ENCODE results near the gene JAML. TPM values are rescaled to one million over a fixed set of nuclear protein-coding genes. Genes with fewer than 3 reads are reported as not detected.

Gene JAML
- total and polyA plus RNA-seq, 2 of the 13 experiments (the other 11 are each of a cell fraction or from before 2014, with no cell fraction given) = 2.0 to 3.3 TPM

DNA sequence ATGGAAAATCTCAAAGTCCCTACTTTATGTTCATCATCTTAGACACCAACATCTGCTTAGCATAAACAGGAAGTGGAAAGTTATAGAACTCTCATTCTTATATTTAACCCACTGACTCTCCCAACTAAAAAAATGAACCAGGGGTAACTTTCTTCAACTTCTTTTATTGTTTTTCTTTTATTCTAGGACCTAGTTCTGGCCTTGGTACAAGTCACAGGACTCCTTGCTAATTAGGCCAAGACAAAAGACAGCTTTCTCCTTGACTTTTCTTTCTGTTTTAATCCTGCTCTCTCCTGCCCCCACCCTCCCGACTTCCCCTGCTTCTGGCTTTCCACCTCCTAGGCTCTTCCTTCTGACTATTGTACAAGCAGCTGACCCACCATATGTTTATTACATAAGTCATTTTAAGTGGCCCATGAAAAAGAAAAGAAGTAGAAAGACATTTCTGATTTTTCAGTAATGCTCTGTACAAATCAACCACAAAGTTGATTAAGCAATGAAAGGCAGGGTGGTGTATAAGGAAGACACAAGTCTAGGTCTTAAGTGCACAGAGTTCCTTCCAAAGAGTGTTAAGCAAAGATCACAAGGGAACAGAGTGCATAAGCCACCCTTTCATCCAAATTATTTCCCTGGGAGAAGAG lies 18.3 kb downstream of the JAML start (continued):
- TF ChIP-seq ZNF20 (CRISPR knock-in tag; IDR thresholded peaks at IDR 0.05) = no peak

DNA sequence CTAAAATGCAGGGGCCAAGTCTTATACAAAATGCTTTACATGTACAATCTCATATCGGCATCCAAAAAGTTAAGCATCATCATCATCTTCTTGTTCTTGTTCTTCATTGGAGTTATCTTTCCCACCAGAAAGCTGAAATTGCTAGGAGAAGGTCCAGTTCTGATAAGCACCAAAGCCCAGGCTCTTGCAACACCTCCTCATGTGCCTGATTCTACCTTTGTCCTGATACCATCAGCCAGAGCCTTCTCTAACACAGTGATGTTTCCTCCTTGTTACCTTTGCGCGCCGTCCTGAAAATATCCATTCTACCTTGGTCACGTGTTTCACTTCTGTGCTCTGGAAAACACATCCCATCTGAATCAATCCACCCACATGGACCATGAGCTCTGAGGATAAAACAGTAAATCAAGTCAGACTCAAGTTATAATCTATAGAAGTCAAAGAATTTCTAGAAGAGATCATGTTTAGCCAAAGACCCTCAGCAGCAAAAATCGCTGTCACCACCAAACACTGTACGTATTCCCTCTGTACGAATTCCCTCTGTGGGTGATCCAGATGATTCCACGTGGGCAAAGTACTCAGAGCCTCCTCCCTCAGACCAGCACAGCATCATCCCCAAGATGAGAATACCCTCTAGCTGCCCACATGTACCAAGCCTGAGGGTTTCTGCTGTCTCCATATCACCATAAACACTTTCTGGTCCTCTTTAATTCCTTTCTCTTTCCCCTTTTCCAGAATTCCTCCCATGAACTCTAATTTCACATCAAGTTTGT lies 19.0 kb downstream of the JAML start:
- H4K20me1 ChIP-seq (ENCODE audit: insufficient read depth, low read length) = no peaks in the 10 kb centered on the region
- WGBS (ENCODE audit: low lambda C conversion rate) = 98% methylated on average over 9 of the region's 9 CpGs
- no peak overlapping the region for H3K4me2 ChIP-seq (ENCODE audit: low read depth, low read length)
- no peaks in the 10 kb centered on the region for H3K79me2 ChIP-seq (ENCODE audit: insufficient read depth, low read length)
- in situ Hi-C loops (cut with HindIII; ENCODE audit: extremely low pct_ligation_motif_present, low pct_unique_long_range_greater_than_20kb) = no loop called here
- H3K4me3 ChIP-seq (replicated peaks in 1 of 3; ENCODE audit: insufficient read depth in 1 of 3, low read depth in 2 of 3, low read length in 3 of 3) = no peak overlapping the region
- H3K27me3 ChIP-seq (ENCODE audit: control insufficient read depth in 1 of 2, insufficient read depth in 2 of 2, low read length in 2 of 2) = no peaks in the 10 kb centered on the region
- POLR2A ChIA-PET = no interaction called here
- ATAC-seq = no peak
- no peaks in the 10 kb centered on the region for H3K36me3 ChIP-seq (replicated peaks in 1 of 2; ENCODE audit: control insufficient read depth in 1 of 2, insufficient read depth in 2 of 2, low read length in 2 of 2)
- H2AFZ ChIP-seq (ENCODE audit: low read length) = no peak overlapping the region
- no peaks in the 10 kb centered on the region for H3K9me3 ChIP-seq (ENCODE audit: low read length)
- peaks cover 87% of the 10 kb centered on the region for H3K4me1 ChIP-seq (ENCODE audit: insufficient read depth, low read length)
- BruUV-seq (replicated peaks) = no TSS peak
- DNase-seq (ENCODE audit: low spot score) = no peak
- intact Hi-C loops (cut with micrococcal nuclease; ENCODE audit: unreplicated experiment) = no loop called here
- H3K9ac ChIP-seq (ENCODE audit: insufficient read depth, low read depth, low read length) = no peak overlapping the region
- no peak overlapping the region for H3K27ac ChIP-seq (ENCODE audit: extremely low read length, insufficient read depth, low read length)
- CTCF ChIA-PET (ENCODE audit: low intra/inter-chr PET ratio, low total read pairs) = no interaction called here
- FAIRE-seq = no peak
- TF ChIP-seq ZSCAN22 (CRISPR knock-in tag; IDR thresholded peaks at IDR 0.05) (peak; percentile 90), DMTF1 (CRISPR knock-in tag; IDR thresholded peaks at IDR 0.05) (no peak)
